ENCODE results near the gene SLC25A41.

SLC25A41 gene

GRCh38 chr19:6425732-6426620 lies 7.6 kb downstream of the SLC25A41 start:
- peak; percentile 20 for DNase-seq

DNA sequence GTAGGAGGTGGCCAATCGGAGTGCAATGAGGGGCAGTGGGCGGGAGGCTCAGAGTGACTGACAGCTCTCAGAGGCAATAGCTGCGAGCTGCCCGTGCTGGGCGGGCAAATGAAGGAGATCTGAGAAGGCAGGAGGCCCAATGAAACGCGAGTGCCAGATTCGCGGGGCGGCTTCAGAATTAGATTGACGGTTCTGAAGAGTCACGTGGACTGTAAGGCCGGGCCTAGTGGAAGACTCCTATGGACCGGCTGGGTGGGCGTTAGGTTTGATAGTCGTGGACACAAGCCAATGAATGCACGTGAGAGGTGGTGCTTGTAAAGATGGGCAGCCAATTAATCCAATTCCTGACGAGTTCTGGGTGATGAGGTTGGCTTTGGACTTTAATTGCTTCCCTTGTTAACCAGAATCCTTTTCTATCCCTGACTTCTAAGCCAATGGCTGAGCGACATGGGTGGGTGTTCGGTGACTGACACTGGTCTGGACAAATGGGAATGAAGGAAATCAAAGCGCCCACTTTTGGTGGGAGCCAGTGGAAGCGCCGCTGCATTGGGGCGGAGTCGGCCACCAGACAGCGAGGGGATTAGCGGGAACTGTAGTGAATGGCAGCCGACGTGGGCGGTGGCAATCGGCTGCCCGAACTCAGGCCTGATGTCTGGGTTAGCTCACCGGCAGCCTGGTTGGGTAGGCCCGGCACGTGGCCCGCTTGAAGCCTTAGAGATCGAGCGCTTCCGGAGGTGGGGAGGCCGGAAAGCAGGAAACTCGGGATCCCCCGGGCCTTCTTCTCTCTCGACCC lies 8.4 kb downstream of the SLC25A41 start:
- peak; percentile 100 for DNase-seq

- peak; percentile 33 for DNase-seq
These were observed 9.2 kb downstream of the SLC25A41 start, which contains the start of gene KHSRP for GRCh38 chr19:6424195-6424938. Gene KHSRP, minus strand, starts transcription at chr19:6424811. Its CDS starts 110 bp downstream, at chr19:6424701.

- peak; percentile 55 for DNase-seq
These were observed 9.9 kb downstream of the SLC25A41 start for GRCh38 chr19:6423499-6424194.

DNA sequence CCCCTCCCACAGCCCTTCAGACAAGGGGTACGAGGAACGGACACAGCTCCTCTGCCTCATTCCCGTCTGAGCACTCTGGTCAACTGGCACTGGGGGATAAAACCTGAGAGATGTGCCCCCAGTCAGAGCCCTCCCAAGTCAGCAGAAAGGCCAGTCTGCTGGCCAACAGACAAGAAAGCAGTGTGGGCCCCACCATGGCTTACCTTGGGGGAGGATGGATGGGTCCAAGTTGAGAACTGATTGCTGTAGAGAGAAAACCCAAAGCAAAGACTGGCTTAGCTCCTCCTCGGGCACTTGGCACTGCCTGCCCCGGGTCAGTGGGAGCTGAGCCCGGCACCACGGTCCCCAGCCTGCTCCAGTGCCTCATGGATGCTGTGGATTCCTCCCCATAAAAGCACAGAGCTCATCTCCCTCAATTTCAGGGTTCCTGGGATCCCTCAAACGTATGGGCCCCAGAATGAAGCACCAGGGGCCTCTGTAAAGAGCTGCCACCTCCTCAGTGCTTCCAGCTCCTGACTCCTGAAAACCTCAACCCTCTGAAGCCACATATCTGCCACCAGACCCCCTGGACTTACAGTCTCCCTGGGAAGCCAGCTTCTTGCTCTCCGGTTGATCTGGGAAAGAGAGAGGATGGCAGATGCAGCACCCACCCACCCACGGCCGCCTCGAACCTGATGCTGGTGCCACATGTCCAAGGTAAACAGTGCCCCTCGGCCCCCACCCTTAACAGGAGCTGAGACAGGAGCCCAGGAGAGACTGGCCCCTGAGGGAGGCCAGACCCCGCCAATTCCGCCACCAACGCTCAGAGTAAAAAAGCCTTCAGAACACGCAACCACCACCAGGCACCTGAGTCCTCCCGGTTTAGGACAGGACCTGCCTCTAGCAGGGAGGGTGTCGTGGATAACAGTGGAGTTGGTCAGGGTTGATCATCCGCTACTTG lies 12.2 kb downstream of the SLC25A41 start:
- DNase-seq: no peak

GRCh38 chr19:6418562-6418932 lies 15.0 kb downstream of the SLC25A41 start:
- no peak for DNase-seq

DNA sequence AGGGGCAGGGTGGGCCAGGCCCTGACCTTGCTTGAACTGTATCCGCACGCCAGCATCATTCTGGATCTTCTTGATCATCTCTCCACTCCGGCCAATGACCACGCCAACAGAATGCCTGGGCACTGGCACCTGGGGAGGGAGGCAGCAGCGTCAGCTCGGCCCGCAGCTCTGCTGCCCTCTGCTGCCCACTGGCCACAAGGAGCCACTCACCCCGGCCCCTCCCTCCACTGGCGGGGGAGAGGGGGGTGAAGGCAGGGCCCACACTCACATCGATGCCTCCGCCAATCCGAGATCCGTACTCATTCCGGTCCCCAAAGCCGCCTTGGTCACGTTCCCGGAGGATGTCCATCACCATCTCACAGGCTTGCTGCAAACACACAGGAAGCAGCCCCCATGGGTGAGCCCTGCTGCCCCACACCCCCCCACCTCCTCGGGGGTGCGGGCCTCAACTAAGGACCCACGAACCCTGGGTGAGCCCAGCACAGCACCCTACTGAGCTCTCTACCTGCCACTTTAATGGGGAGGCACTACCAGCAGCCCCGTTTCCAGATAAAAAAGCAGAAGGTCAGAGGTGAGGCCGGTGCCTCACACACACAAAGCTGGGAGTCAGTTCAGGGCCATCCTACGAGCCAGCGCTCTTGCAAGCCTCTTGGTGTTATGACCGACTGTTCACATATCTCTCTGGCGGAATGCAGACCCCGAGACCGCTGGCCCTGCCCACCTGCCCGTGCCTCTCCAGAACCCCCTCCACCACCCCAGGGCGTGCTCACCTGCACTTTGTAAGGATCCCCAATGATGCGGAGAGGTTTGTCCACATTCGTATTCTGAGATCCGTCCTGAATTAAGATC lies 15.6 kb downstream of the SLC25A41 start:
- DNase-seq: peak; percentile 38

DNA sequence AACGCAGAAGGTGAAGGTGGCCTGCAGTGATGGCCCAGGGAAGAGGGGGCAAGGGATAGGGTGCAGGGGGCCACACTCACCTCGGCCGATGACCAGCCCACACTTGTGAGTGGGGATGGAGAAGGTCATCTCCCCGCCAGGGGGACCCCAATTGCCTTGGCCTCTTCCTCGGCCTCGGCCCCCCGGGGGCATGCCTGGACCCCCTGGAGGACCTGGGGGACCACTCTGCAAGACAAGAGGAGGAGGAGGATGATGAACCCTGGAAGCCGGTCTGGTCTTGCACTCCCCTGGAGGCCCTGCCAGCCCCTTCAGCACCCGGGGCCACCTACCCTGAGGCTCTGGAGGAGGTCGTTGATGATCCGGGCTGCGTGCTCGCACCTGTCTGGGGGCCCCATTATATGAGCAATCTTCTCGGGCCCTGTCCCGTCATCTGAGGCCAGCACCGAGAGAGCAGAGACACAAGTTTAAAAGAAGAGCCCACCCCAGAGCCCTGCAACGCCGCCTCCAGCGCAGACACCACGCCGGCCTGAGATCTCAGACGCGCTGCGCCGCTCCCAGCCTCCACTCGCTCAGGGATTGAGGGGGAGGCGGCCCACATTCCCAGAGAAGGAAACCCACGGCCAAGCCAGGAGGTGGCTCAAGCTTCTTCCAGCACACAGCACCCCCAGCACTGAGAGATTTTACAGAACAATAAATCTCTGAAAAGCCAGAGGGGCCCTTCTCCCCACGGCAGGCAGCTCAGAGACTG lies 16.7 kb downstream of the SLC25A41 start:
- no peak for DNase-seq

DNA sequence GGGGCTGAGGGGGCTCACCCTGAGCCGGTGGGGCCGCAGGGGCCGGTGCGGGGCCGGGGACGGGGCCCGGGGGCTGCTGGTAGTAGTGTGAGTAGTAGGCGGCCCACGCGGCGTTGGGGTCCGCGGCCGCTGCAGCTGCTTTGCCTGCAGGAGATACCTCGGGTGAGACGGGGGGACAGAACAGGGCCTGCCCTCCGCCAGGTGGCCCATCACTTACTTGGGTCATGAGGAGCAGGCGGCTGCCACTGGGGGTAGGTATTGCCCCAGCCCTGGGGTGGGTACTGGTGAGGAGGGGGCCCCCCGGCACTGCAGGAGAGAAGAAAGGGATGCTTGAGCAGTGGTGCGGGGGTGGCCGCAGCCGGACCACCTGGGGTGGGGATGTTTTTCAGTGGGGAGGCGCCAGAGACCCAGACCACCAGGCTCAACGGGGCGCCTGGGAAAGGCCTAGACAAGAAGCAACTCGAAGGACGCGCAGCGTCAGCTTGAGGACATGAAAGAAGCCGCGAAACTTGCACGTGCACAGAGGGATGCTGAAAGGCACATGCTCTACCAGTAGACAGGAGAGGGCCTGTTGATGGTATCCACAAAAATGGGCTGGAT lies 17.9 kb downstream of the SLC25A41 start:
- no peak for DNase-seq

DNA sequence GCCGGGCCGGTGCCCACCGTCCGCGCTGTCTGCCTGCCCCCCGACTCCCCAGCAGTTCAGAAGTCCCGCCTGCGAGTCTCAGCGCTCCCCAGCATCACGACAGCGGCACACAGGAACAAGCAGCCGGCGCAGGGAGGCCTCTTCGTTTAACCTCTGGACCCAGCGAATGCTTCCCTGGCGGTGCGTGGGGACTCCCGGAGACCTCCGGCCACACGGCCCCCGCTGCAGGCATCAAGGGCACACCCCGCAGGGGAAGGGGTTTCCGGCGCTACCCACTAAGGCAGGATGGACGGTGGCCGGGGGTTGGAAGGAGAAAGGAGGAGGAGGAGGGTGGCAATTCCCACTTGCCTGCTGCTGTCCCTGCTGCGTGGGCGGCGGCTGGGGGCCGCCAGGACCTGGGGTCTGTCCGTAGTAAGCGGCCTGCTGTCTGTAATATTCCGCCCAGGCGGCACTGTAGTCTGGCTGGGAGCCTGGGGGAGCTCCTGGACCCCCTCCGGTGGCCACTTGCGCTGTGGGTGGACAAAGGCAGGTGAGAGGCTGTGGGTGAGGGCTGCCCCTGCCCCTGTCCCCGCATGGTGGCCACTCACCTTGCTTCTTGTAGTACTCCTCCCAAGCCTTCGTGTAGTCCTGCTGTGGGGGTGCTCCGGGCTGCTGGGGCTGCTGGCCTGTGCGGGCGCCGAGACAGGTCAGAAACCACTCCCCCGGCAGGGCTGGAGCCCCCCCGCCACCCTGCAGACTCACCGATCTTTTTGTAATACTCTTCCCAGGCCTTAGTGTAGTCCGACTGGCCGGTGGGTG lies 18.6 kb downstream of the SLC25A41 start:
- DNase-seq: no peak

- DNase-seq: no peak
These were observed 19.6 kb downstream of the SLC25A41 start for GRCh38 chr19:6413721-6414643.

GRCh38 chr19:6413291-6413690 lies 20.3 kb downstream of the SLC25A41 start:
- no peak for DNase-seq

- DNase-seq: peak; percentile 60
These were observed 21.0 kb downstream of the SLC25A41 start for GRCh38 chr19:6412447-6413091.

- DNase-seq: peak; percentile 22
These were observed 21.5 kb downstream of the SLC25A41 start for GRCh38 chr19:6412061-6412446.

- DNase-seq: no peak
These were observed 24.2 kb downstream of the SLC25A41 start for GRCh38 chr19:6409346-6409745.

DNA sequence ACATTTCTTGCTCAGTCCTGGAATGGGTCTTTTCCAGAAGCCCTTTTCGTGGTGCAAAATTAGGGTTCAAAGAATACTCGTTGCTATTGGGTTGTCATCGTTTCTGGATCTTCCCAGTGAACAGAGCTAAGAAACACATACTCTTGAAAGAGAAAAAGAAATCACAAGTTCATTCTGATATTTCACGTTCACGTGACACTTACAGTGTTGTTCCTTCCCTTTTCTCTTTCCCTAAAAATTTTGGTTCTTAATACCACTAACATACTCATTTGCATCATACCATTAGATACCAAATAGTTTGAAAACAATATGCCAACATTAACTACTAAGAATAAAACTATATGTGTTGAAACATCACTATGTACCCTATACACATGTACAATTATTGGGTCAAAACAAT lies 27.2 kb downstream of the SLC25A41 start:
- no peak for DNase-seq
